Endodermal cell (in vitro differentiated cells): ENCODE measurements around the gene PCGF3. TPM values are rescaled to one million over a fixed set of nuclear protein-coding genes. Genes with fewer than 3 reads are reported as not detected.
A peak's percentile ranks its signal among the peaks of the same experiment; 100 is the strongest.

ENCODE experiments used
- DNase-seq: peaks from one replicate; pipeline ENCODE4 v3.0.0-alpha.2; 2017
- H3K27ac ChIP-seq: 2 replicates; pipeline ENCODE4 v1.5.1; 2013; ENCODE audit warnings: mild to moderate bottlenecking, low read depth, low read length, moderate library complexity
- H3K27me3 ChIP-seq: 2 replicates; pipeline ENCODE4 v1.6.1; 2013; ENCODE audit warnings: mild to moderate bottlenecking, low read length, moderate library complexity; ENCODE audit not compliant: insufficient read depth, control insufficient read depth, poor library complexity, severe bottlenecking
- H3K36me3 ChIP-seq: 2 replicates; pipeline ENCODE4 v1.7.0; 2013; ENCODE audit warnings: mild to moderate bottlenecking, low read length, moderate library complexity; ENCODE audit not compliant: control insufficient read depth, insufficient read depth
- H3K4me1 ChIP-seq: one replicate; pipeline ENCODE4 v1.7.0; 2013; ENCODE audit warnings: low read length; ENCODE audit not compliant: control insufficient read depth, insufficient read depth
- H3K4me3 ChIP-seq: 2 replicates; pipeline ENCODE4 v1.5.1; 2013; ENCODE audit warnings: mild to moderate bottlenecking, low read length, moderate library complexity
- H3K9ac ChIP-seq: 2 replicates; pipeline ENCODE4 v1.6.1; 2013; ENCODE audit warnings: mild to moderate bottlenecking, low read length, moderate library complexity; ENCODE audit not compliant: poor library complexity, severe bottlenecking; ENCODE audit errors: extremely low read depth
- H3K9me3 ChIP-seq: 2 replicates; pipeline ENCODE4 v1.6.1; 2013; ENCODE audit warnings: mild to moderate bottlenecking, low read length, moderate library complexity; ENCODE audit not compliant: control insufficient read depth
- H3K27ac Mint-ChIP-seq: 2 replicates; pipeline ENCODE4 v1.8.0; 2020; ENCODE audit warnings: mixed read lengths
- H3K27me3 Mint-ChIP-seq: 2 replicates; pipeline ENCODE4 v1.8.0; 2021; ENCODE audit warnings: mild to moderate bottlenecking, mixed read lengths; ENCODE audit not compliant: insufficient read depth
- H3K36me3 Mint-ChIP-seq: 2 replicates; pipeline ENCODE4 v1.8.0; 2020; ENCODE audit warnings: low read depth, mixed read lengths
- H3K4me1 Mint-ChIP-seq: 2 replicates; pipeline ENCODE4 v1.8.0; 2020; ENCODE audit warnings: mixed read lengths
- H3K4me3 Mint-ChIP-seq: 2 replicates; pipeline ENCODE4 v1.8.0; 2020; ENCODE audit warnings: mild to moderate bottlenecking, moderate library complexity, mixed read lengths
- H3K9me3 Mint-ChIP-seq: 2 replicates; pipeline ENCODE4 v1.8.0; 2020; ENCODE audit warnings: mild to moderate bottlenecking, mixed read lengths
- WGBS, 2 experiments: methylation state at CpG; one replicate each; pipeline versions ENCODE4 v1.1.5 to v1.1.7; 2013; ENCODE audit warnings: missing lambda C conversion rate in 2 of 2, mixed read lengths in 1 of 2; ENCODE audit not compliant: insufficient coverage in 1 of 2, insufficient read length in 1 of 2; 5-methylcytosine and 5-hydroxymethylcytosine counted together
- total RNA-seq, 2 donors: library from RNA; stranded (reverse); fragmentation: NEBNext Ultra II Directional in 1 of 2; extraction: Animal tissue kit (Norgen Biotek cat#: 25700) in 1 of 2; gene quantifications; 2 replicates in 1 of 2; 3 replicates in 1 of 2; pipeline ENCODE4 v1.2.1, GENCODE V29; 2021
- TF ChIP-seq, protein P1 (sequence below): fragments of 200-600 bp; sonication (generic); conservative IDR thresholded peaks from 2 replicates; pipeline ENCODE4 v1.5.0; 2021; ENCODE audit warnings: antibody characterized with exemption, mild to moderate bottlenecking

Gene PCGF3
- total RNA-seq, 2 donors from 2014 or later = 53.1 to 64.0 TPM

DNA sequence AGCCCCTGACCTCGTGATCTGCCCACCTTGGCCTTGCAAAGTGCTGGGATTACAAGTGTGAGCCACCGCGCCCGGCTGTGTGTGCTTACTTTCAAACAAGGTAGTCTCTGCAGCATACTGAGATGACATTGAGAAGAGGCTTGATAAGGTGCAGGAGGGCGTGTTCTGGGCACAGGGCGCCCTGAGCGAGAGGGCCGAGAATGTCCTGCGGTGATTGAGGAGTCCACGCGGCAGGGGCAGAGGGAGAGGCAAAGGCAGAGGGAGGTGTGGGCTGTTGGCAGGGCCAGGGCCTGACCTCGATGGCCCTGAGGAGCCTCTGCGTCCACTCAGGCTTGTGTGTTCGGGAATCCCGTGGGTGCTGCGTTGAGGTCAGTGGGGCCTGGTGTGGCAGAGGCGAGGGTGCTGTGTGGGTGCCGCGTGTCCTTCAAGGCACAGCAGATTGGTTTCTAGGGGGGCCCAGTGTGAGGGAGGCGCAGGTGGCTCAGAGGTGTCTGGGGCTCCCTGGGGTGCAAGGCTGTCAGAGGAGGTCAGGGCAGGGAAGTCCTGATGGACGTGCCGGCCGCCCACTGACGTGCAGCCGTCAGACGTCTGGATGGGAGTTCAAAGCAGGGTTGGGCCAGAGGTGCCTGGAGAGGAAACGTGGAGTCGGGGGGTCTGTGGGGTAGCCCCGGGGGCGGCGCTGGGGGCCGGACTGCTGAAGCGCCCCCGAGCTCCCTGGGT lies 12.1 kb downstream of the PCGF3 start:
- no peak for DNase-seq
- peaks cover 39% of the 10 kb centered on the region for H3K36me3 Mint-ChIP-seq
- H3K27ac ChIP-seq = no peak overlapping the region

DNA sequence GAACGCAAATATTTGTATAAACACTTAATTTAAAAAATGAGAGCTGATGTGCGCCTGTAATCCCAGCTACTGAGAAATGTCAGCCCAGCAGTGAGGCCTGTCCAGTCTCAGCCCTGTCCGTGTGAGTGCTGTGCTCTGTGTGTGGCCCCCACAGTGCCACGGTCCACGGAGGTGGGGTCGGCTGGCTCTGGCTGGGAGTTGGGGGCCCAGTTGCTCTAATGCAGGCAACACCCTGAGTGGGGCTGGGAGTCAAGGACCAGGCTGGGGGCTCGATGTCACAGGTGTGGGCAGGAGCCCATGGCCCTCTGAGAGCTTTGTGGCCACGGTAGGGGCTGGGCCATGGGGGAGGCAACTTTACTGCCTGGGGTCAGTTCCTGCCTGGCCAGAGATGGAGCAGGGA lies 12.8 kb downstream of the PCGF3 start:
- Histone ChIP-seq H3K36me3 (peaks cover 22% of the 10 kb centered on the region), H3K27ac (no peak overlapping the region), H3K27me3 (no peaks in the 10 kb centered on the region), H3K4me3 (no peak overlapping the region), H3K9me3 (no peaks in the 10 kb centered on the region), H3K9ac (no peak overlapping the region), H3K4me1 (no peaks in the 10 kb centered on the region)
- Mint-ChIP-seq H3K27ac (no peak overlapping the region), H3K27me3 (no peaks in the 10 kb centered on the region), H3K4me1 (no peaks in the 10 kb centered on the region), H3K9me3 (no peaks in the 10 kb centered on the region), H3K4me3 (no peak overlapping the region), H3K36me3 (peaks cover 46% of the 10 kb centered on the region)
- DNase-seq = no peak
- TF ChIP-seq, protein P1, sequence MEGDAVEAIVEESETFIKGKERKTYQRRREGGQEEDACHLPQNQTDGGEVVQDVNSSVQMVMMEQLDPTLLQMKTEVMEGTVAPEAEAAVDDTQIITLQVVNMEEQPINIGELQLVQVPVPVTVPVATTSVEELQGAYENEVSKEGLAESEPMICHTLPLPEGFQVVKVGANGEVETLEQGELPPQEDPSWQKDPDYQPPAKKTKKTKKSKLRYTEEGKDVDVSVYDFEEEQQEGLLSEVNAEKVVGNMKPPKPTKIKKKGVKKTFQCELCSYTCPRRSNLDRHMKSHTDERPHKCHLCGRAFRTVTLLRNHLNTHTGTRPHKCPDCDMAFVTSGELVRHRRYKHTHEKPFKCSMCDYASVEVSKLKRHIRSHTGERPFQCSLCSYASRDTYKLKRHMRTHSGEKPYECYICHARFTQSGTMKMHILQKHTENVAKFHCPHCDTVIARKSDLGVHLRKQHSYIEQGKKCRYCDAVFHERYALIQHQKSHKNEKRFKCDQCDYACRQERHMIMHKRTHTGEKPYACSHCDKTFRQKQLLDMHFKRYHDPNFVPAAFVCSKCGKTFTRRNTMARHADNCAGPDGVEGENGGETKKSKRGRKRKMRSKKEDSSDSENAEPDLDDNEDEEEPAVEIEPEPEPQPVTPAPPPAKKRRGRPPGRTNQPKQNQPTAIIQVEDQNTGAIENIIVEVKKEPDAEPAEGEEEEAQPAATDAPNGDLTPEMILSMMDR = no peak
- 93 to 98% methylated on average over 5 to 8 of the region's 8 CpGs for WGBS, 2 experiments

More for the DNA sequence above, 12.1 kb downstream of the PCGF3 start:
- Histone ChIP-seq H3K4me3 (no peak overlapping the region), H3K27me3 (no peaks in the 10 kb centered on the region), H3K9ac (no peak overlapping the region), H3K9me3 (no peaks in the 10 kb centered on the region), H3K36me3 (peaks cover 17% of the 10 kb centered on the region), H3K4me1 (no peaks in the 10 kb centered on the region)
- WGBS, 2 experiments = 95 to 96% methylated on average over 10 to 34 of the region's 34 CpGs
- Mint-ChIP-seq H3K4me1 (no peaks in the 10 kb centered on the region), H3K9me3 (no peaks in the 10 kb centered on the region), H3K4me3 (no peak overlapping the region), H3K27ac (peak overlapping the region; percentile 58), H3K27me3 (no peaks in the 10 kb centered on the region)
- TF ChIP-seq, protein P1 = no peak

DNA sequence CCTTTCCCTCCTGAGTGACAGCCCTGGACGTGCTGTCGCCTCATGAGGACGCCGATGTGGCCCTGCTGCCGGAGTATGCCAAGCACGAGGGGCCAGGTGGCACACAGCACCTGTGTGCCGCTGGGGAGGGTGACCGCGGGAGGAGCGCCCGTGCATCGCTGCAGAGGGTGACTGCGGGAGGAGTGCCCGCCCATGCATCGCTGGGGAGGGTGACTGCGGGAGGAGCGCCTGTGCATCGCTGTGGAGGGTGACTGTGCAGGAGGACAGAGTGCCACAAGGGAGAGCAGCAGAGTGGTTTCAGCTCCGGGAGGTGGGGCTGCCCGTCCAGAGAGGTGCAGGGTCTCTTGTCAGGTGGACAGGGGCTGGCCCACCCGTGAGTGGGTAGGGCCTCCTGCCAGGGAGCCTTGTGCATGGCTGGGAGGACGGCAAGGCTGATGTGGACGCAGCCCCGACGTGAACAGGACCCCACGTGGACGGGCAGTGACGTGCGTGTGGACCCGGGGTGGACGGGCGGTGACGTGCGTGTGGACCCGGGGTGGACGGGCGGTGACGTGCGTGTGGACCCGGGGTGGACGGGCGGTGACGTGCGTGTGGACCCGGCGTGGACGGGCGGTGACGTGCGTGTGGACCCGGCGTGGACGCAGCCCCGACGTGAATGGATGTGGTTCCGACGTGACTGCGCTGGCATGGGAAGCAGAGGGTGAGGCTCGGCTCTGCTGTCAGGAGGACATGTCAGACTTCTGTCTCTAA lies 14.7 kb downstream of the PCGF3 start:
- Histone ChIP-seq H3K9ac (no peak overlapping the region), H3K27me3 (no peaks in the 10 kb centered on the region), H3K4me1 (no peaks in the 10 kb centered on the region), H3K27ac (no peak overlapping the region), H3K36me3 (peaks cover 13% of the 10 kb centered on the region), H3K9me3 (no peaks in the 10 kb centered on the region), H3K4me3 (no peak overlapping the region)
- TF ChIP-seq, protein P1 = no peak
- Mint-ChIP-seq H3K27ac (no peak overlapping the region), H3K36me3 (peaks cover 51% of the 10 kb centered on the region), H3K27me3 (no peaks in the 10 kb centered on the region), H3K4me3 (no peak overlapping the region), H3K4me1 (no peaks in the 10 kb centered on the region), H3K9me3 (no peaks in the 10 kb centered on the region)
- no peak for DNase-seq
- 95 to 97% methylated on average over 59 of the region's 59 CpGs for WGBS, 2 experiments
